Activated T-cell treated with anti-CD3 and anti-CD28 coated beads for 4 hours (primary cell): ENCODE data around the gene MAP1S.

Source experiments
- DNase-seq: peaks from one replicate; pipeline ENCODE4 v3.0.0-alpha.2; 2020

Gene MAP1S

DNA sequence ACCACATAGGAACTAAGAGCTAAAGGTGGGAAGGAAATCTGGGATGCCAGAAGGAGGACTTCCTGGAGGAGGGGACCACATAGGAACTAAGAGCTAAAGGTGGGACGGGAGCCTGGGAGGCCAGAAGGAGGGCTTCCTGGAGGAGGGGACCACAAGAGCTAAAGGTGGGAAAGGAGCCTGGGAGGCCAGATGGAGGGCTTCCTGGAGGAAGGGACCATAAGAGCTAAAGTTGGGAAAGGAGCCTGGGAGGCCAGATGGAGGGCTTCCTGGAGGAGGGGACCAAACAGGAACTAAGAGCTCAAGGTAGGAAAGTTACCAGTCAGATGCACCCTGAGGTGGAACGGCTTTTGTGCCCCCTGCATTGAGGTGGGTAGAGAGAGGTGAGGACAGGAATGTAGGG, 22.2 kb downstream of the MAP1S start:
- DNase-seq = no peak

DNA sequence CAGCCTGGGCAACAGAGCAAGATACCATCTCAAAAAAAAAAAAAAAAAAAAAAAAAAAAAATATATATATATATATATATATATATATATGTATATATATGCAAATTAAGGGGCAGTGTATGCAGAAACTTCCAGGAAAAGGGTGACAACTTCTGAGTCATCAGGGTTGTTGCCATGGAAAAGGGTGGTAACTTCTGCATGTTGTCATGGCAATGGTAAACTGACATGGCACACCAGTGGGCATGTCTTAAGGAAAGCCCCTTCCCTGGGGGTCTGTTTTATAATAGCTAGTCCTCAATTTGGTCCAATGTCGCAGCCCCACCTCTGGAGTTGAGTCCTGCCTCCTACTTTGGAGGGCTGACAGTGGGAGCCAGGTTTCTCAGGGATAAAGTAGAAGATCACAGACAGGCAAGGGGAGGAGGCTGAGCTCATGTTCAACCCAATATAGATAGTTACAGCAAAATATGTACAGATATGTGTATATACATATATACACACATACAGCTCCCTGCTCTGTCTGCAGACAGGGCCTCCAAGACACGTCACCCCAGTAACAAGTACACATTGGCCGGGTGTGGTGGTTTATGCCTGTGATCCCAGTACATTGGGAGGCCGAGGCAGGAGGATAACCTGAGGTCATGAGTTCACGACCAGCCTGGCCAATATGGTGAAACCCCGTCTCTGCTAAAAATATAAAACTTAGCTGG, 24.7 kb downstream of the MAP1S start:
- no peak for DNase-seq

DNA sequence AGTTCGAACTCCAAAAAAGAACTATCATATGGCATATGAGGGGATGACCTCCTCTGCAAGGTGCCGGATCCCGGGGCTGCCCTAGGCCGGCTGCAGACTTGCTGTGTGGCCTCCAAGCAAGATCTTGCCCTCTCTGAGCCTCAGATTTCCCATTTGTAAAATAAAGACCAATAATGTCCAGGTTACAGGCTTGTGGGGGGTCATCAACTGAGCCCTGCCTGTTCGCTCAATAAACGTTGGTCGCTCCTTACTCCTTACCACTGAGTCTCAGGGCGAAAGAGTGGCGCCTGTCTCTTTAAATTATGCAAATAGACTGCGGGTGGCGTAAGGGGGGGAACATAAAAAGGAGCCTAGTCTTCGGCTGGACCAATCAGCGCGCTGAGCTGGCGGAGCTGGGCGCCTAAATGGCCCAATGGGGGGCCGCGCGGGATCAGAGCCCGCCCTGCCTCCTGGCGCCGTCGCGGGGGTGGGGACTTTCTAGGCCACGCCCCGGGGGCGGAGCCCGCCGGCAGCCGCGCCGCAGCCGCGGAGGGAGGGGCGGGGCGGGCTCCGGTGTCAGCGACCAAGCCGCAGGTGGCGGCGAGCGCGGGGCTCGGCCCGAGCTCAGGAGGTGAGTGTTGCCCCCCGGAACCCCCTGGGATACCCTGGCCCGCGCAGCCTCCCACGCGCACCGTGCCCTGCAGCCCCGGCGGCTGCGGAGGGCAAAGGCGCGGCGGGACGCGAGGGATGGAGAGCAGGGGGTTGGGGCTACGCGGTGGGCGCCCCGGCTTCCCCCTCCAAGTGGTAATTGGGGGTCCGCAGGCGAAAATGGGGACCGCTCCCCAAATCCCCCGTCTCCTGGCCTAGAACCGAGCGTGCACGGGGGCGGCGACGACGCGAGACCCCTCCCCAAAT, 28.2 kb downstream of the MAP1S start:
- peak; percentile 87 for DNase-seq

DNA sequence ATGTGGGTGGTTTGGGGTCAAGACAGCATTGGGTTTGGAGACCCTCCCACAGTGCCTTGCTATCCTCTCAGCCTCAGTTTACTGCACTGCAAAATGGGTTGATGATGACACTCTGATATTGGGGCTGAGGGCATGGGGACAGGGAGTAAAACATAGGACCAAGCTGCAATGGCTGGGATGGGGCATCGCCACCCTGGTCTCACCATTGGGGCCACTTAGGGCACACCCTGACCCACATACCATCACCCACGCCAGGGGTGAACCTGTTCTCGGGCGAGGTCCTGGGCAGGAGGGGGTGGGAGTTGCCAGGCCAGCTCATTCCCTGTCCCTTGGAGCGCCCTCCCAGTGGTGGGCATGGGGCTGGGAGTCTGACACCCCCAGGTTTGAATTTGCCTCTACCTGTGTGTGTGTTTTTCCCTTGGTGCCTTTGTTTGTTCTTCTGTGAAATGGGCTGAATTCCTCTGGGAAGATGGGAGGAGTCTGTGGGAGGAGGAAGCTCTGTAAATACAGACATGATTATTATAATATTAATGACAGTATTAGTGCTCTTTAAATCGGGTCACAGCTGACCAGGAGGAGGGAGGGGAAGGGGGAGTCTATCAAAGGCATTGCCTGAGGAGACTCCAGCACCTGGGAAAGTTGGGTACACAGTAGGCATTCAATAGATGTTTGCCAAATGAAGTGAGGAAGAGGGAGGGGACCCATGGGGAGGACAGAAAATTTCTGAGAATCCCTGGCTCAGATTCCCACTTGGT, 29.8 kb downstream of the MAP1S start:
- DNase-seq = no peak

DNA sequence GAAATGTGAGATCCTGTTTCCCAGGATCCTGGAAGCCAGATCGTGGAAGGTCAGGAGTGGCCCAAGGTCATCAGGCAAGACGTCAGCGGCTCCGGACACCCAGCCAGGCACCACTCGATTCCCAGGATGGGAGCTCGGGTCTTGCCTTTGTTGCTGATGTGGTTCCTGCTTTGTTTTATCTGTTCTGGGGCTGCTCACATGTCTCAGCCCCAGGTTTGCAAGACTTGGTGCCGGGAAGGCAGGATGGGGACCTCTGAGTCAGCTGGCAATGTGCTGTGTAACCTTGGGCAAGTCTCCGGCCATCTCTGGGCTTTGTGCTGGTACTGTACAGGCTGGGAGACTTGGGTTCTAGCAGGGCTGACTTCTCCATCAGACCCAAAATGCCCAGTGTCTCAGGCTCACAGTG, 30.6 kb downstream of the MAP1S start:
- DNase-seq = no peak

DNA sequence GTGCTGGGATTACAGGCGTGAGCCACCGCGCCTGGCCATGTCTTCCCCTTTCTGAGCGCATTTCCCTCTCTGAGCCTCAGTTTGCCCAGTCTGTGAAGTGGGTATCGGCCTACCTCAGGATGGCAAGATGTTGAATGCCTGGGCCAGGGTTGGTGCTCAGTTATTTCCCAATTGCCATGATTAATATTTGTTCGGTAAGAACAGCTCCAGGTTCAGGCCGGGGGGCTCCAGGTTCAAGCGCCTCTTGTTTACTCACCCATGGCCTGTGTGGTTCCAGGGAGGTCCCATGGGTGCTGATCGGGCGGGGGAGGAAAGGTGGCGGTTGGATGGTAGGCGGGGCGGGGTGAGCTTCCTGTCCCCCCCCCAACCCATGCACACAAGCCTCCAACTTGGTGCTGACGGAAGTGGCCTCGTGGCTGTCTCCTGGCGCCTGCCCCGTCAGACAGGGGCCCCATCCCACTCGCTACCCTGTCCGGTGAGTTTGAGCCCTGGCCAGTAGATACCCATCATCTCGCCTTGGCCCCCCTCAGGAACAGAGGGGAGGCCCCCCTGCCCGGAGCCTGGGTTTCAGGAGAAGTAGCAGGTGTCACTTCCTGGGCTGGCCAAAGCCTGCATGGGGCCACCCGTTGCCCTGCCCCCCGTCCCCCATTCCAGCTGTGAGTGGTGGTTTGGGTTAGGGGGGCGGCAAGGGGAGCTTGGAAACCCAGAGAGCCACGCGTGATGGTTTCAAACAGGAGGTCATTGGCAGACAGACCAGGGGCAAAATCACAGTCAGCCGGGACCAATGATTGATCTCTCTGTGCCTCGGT, 32.0 kb downstream of the MAP1S start, which contains the start of gene FCHO1:
Gene FCHO1 (plus strand): TSS at position 375 of the 809 bp plus-strand sequence. CDS start 3,688 bp downstream, outside the sequence.
- DNase-seq = peak; percentile 84

DNA sequence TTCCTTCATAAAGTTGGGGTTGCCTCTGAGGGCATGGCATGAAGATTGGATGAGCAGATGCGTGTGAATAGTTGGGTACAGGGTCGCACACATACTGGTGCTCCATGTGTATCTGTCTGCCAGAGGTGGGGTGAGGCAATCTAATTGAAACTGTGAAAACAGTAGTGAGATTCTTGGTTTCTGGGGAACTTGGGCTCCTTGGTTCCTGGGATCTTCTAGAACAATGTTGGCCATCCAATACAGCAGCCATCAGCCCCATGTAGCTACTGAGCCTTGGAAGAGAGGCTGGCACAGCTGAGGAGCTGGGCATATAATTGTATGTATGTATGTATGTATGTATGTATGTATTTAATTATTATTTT, 32.6 kb downstream of the MAP1S start:
- no peak for DNase-seq

DNA sequence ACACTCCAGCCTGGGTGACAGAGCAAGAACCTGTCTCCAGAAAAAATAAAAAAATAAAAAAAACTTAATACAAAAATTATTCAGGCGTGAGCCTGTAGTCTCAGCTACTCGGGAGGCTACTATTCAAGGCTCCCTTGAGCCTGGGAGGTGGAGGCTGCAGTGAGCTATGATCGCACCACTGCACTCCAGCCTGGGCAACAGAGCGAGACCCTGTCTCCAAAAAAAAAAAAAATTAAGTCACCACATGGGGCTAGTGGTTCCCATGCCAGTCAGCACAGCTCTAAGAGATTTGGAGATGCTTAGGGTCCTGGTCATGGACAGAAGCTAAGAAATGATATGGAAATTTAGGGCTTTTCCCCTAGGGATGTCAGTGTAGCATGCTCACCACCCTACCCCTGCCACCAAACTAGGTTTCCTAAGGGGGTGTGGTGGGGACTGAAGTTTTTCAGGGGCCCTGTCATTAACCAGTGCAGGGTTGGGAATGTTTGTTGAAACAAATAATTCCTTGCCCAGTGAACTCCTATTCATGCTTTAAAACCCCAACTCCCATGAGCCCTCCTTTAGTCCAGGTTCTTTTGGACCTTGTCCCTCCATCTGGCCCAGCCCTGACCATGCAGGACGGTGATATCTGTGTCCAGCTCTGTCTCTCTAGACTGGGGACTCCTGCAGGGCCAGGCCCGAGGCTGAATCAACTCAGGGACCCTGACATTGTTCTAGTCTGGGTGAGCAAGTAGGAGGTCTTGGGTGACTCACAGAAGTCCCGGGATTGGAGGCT, 33.8 kb downstream of the MAP1S start:
- DNase-seq = no peak

DNA sequence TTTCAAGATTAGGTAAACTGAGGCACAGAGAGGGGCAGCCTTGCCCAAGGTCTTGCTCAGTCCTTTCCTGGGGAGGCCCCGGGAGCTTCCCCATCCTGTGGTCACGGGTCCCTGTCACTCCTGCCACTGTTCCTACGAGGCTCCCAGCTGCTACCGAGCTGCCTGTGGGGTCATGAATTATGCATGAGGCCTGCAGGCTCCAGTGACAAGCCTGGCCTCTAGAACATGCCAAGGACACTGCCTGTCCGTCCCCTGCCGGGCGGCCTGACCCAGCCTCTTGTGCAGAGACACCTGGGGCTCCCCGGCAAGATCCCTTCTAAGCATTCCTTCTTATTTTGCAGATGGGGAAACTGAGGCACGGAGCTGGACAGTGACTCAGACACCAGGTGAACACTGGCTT, 34.7 kb downstream of the MAP1S start:
- DNase-seq = no peak

DNA sequence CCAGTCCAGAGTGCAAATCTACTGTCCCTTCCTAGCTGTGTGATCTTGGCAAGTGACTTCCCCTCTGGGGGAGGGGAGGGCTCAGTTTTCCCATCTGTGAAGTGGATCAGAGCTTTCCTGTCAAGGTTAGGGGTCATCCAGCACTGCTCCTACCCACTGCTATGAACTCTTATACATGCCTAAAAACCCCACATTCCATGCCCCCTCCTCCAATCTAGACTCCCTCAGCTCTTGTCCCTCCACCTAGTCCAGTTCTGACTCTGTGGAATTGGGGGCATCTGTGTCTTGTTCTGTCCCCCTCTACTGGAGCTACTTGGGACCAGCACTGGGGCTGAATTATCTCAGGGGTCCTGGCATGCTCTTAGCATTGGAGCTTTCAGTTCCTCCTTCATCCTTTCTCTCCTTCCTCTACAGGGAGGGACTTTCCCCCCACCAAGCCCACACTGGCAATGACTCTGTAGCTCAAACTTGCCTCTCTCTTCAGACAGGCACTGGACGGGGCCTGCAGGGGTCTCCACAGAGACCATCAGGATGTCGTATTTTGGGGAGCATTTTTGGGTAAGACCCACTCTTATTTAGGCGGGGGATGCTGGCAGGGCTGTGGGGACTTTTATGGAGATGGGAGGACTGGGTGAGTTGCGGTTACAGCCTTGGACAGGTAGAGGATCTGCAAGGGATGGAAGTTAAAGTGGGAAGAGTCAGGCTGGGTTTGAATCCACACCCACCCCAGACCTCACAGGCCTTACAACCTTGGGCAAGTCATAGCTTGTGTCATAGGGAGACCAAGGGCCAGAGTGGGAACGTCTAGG, 35.6 kb downstream of the MAP1S start:
- no peak for DNase-seq

DNA sequence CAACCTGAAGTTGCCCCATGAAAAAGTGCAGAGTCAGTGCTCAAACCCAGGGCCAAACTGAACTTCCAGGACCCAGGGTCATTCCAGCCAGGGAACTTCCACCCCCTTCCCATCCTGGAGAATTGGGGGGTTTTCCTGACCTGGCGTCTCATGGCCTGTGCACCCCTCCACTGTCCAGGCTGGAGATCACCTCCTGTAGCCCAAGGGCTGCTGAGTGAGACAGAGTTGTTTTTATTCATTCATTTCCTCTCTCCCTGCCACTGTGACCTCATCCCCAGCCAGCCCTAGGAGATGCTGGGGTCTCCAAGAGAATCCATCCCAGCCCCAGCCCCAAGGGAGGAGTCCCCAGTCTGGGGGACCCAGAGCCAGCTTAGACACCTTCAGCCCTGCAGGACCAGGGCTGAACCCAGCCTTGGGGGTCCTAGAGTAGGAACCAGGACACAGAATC, 36.2 kb downstream of the MAP1S start:
- DNase-seq = no peak

DNA sequence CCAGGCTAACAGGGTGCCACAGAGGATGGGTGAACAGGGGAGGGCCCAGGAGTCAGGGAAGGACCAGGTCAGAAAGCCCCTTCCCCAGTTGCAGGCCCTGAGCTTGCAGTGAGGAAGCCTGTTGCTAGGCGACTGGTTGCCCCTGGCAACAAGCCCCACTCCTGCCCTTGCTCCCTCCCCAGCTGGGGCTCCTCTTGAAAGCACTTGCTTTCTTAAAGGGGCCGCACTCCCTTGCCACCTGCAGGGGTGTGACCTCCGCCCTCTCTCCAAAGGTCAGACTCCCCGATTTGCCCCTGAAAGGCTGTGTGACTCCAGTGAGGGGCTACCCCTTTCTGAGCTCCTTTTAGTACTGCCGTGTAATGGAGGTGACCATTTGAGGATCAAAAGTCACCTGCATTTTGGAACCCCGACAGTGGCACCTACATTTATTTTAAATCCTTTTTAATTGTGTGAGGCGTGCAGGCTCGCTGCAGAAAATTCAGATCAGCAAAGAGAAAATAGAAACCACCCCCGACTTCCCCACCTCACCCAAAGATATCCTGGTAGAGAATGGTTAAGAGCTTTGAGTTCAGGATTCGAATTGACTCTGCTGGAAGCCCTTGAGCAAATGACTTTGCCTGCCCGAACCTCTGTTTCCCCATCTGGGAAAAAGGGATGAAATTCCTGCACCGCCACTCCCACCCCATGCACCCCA, 36.8 kb downstream of the MAP1S start:
- DNase-seq = no peak

DNA sequence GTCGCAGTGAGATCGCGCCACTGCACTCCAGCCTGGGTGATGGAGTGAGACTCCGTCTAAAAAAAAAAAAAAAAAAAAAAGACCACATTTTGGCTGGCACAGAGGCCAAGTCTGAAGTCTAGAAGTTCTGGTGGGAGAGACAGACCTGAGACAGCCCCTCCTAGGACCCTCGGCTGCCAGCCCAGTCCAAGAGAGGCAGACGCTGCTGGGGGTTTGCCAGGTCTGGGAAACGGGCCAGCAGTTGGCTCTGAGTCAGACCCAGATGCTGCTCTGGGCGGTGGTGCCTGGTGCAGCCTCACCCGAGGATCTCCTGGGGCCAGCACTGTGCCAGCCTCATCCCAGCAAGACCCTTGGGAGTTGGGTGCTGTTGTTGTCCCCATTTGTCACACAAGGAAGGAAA, 37.8 kb downstream of the MAP1S start:
- DNase-seq = no peak

DNA sequence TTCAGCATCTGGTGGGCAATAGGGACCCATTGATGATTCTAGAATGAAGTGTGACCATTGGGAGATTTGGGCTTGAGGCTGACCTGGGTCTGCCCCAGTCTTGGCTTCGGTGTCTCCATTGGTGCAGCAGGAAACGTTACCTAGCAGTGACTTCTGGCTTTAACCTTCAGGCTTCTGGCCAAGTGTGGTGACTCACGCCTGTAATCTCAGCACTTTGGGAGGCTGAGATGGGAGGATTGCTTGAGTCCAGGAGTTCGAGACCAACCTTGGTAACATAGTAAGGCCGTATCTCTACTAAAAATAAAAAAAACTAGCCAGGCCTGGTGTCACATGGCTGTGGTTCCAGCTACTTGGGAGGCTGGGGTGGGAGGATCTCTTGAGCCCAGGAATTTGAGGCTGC, 39.2 kb downstream of the MAP1S start:
- DNase-seq = no peak

DNA sequence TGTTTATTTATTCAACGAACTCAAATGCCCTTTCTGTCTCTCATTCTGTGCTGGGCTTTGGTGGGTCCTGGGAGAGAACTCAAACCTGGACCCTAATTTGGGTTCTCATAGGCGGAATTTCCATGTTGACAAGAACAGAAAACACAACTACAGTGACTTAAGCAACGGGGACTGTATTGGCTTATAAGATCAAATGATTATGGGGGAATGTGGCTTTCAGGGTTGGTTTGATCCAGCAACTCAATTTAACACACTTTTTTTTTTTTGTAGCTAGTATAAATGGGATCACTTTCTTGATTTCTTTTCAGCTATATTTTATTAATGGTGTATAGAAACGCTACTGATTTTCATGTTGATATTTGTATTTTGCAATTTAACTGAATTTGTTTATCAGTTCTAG, 41.9 kb downstream of the MAP1S start:
- no peak for DNase-seq

DNA sequence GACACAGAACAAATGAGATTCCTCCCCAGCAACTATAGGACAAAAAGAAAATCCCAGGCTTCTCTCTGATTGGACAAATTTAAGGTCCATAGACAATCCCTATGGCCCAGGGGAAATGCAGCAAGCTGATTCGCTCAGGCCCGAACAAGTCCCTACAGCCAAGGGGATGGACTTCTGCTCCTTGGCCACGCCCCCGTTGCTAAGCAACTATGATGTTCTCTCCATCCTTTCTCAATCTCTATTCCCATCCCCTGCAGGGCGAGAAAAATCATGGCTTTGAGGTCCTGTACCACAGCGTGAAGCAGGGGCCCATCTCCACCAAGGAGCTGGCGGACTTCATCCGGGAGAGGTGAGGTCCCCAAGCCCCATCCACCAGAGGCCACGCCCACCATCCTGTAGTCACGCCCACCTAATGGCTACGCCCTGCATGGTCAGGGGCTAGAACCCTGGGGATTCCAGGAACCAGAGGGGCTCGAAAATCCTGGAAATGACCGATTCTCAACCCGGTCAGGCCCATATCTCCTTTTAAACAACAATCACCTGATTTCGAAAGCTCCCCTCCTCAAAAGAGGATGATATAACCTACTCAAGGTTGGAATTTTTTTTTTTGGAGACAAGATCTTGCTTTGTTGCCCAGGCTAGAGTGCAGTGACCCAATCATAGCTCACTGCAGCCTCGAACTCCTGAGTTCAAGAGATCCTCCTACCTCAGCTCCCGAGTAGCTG, 43.4 kb downstream of the MAP1S start:
- no peak for DNase-seq

DNA sequence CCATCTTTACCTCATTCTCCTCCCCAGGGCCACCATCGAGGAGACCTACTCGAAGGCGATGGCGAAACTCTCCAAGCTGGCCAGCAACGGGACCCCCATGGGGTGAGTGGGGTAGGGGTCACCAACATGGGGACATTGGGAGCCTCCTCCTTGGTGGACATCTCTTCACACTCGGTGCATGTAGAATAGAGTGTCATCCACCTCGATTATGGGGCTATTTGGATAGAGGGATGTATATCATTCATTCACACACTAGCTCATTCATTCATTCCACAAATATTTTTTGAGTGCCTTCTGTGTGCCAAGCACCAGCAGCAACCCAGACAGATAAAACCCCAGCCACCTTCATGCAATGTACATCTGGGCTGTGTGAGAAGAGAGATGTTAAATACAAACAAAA, 45.1 kb downstream of the MAP1S start:
- no peak for DNase-seq

DNA sequence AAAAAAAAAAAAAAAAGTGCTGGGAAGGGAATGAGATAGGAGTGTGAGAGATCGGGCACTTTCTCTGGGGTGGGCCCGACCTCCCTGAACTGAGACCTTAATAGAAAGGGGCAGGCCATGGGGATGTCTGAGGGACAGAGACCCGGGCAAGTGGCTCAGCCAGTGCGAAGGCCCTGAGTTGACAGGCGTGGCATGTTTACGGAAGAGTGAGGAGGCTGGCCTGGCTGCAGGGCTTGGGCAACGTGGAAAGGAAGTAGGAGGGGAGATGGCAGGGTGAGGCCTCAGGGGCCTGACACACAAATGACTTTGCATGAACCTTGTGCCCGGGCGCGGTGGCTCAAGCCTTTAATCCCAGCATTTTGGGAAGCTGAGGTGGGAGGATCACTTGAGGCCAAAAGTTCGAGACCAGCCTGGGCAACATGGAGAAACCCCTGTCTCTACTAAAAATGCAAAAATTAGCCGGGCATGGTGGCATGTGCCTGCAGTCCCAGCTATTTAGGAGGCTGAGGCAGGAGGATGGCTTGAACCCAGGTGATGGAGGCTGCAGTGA, 45.9 kb downstream of the MAP1S start:
- DNase-seq = no peak

DNA sequence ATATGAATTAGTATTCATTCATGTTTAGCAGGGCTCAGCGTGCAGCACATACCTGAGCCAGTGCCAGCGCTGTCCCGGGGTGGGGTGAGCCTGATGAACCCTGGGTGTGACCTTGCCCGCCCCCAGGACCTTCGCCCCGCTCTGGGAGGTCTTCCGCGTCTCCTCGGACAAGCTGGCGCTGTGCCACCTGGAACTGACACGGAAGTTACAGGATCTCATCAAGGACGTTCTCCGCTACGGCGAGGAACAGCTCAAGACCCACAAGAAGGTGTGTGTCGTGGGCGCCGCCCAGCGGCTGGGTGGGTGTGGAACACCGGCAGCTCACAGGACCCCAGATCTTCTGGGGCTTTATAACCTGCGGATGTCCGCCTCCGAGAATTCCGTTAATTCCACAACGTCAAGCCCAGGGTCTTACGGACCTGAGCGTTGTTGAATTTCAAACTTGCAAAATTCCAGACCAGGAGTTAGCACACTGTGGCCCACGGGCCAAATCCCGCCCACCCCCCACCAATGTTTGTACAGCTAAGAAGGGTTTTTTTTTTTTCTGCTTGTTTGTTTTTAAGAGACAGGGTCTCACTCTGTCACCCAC, 47.4 kb downstream of the MAP1S start:
- DNase-seq = no peak
